ENCODE data around the gene MYBPC3. TPM values are rescaled to one million over a fixed set of nuclear protein-coding genes. Genes with fewer than 3 reads are reported as not detected.

MYBPC3 gene
- total RNA-seq, 4 donors from 2014 or later: 0.06 to 0.17 TPM; not detected in 2

DNA sequence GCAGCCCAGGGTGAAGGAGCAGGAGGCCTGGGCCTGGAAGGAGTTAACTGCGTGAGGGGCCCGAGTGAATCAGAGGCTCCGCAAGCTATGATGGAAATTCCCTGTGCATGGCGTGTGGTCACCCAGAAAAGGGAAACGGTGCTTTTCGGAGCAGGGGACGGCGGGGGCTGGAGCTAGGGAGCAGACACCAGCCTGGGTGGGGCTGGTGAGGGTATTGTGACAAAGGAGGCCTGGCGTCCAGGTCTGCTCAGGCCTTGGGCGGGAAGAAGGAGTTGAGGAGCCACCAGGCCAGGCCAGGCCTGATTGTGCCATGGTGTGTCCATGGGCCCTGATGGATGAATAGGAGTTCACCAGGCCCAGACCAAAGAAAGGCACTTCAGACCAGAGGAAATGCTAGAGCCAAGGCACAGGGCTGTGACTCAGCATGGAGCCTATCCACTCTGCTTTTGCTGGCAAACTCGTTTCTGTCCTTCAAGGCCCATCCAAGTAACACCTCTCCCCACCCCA, 38.6 kb upstream of the MYBPC3 start:
- intact Hi-C loops (cut with DNase I): no loop called here

DNA sequence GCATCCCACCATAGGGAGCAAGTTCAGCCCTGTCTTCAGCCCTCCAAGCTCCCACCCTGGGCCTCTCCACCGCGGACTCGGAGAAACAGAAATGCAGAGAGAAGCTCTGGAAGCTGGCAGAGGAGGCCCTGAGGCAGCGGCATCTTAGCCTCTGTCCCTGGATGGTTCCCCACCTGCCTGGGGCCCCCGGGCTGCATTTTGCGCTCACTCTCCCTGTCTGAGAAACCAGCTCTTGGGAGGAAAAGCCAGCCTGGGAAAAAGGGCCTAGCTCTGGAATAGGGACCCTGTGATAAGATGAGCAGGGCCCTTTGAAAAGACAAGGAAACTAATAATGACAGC, 37.9 kb upstream of the MYBPC3 start:
- no peaks in the 10 kb centered on the region for H3K27me3 ChIP-seq
- DNase-seq (ENCODE audit: extremely low spot score): no peak
- H3K9me3 ChIP-seq: no peaks in the 10 kb centered on the region
- TF ChIP-seq POLR2A (IDR thresholded peaks at IDR 0.05; ENCODE audit: low read depth) (no peak), POLR2AphosphoS5 (IDR thresholded peaks at IDR 0.05) (no peak), CTCF (IDR thresholded peaks at IDR 0.05) (no peak), EP300 (IDR thresholded peaks at IDR 0.05) (no peak)
- H3K36me3 ChIP-seq: no peaks in the 10 kb centered on the region
- no peak overlapping the region for H3K4me3 ChIP-seq
- 92% methylated on average over 6 of the region's 6 CpGs for WGBS
- H3K4me1 ChIP-seq: peaks cover 6 to 23% (median 14%) of the 10 kb centered on the region in 4 donors
- intact Hi-C loops (cut with DNase I): no loop called here
- H3K27ac ChIP-seq (replicated peaks in 1 of 4): peak overlapping the region in 2 of 4 donors; percentile 35 to 36

More for the DNA sequence above, 38.6 kb upstream of the MYBPC3 start:
- Histone ChIP-seq H3K27ac (replicated peaks in 1 of 4) (peak overlapping the region in 3 of 4 donors; percentile 35 to 81 (median 36)), H3K4me3 (no peak overlapping the region), H3K9me3 (no peaks in the 10 kb centered on the region), H3K27me3 (no peaks in the 10 kb centered on the region), H3K36me3 (no peaks in the 10 kb centered on the region), H3K4me1 (peaks cover 6 to 27% (median 16%) of the 10 kb centered on the region in 4 donors)
- TF ChIP-seq POLR2A (IDR thresholded peaks at IDR 0.05; ENCODE audit: low read depth) (no peak), EP300 (IDR thresholded peaks at IDR 0.05) (no peak)
- no peak for DNase-seq (ENCODE audit: extremely low spot score)
- 73% methylated on average over 10 of the region's 11 CpGs for WGBS

DNA sequence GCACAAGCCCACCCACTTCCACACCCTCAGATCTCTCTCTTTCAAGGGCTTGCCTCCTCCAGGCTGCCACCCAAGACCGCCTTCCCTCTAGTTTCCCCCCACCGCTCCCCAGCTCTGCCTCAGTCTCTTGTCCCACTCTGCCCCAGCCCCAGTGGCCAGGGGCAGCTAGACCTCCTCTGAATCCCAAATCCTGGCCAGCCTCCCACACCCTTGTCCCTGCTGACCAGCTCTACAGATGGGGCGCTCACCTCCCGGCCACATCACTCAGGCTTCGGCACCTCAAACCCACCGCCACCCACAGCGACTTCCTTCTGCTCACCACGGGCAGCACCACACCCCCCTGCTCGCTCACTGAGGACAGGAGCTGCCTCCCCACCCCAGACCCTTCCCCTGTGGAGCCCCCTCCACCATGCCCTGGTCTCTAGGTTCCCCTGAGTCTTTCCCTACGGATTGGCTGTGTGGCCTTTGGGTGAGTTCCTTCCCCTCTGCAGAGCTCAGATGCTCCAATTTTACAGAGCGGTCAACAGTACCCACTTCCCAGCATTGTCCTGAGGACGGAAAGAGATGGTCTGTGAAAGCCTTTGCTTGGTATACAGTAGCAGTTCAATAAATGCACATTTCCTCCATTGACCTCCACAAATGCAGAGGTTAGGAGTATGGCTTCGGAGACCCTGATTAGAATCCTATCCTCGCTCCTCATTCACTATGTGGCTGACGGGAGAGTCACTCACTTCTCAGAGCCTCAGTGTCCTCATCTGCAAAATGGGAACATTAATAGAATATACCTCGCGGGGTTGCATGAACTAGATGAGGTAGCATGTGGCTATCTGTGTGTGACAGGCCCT, 37.3 kb upstream of the MYBPC3 start:
- no peak for DNase-seq (ENCODE audit: extremely low spot score)
- H3K36me3 ChIP-seq: no peaks in the 10 kb centered on the region
- H3K27me3 ChIP-seq: no peaks in the 10 kb centered on the region
- H3K4me1 ChIP-seq: peaks cover under 1 to 17% (median 9%) of the 10 kb centered on the region in 4 donors
- no peak for TF ChIP-seq POLR2A (IDR thresholded peaks at IDR 0.05; ENCODE audit: low read depth)
- no peak for TF ChIP-seq EP300 (IDR thresholded peaks at IDR 0.05)
- no peak for TF ChIP-seq POLR2AphosphoS5 (IDR thresholded peaks at IDR 0.05)
- TF ChIP-seq CTCF (IDR thresholded peaks at IDR 0.05): no peak
- WGBS: 89% methylated on average over 16 of the region's 17 CpGs
- H3K27ac ChIP-seq (replicated peaks in 1 of 4): no peak overlapping the region
- H3K4me3 ChIP-seq: no peak overlapping the region
- intact Hi-C loops (cut with DNase I): no loop called here
- no peaks in the 10 kb centered on the region for H3K9me3 ChIP-seq

- peaks cover 0 to 10% (median 2%) of the 10 kb centered on the region in 4 donors for H3K4me1 ChIP-seq
- WGBS: 86% methylated on average over 24 of the region's 28 CpGs
- intact Hi-C loops (cut with DNase I): no loop called here
- H3K27ac ChIP-seq (replicated peaks in 1 of 4): peak overlapping the region in 1 of 4 donors; percentile 40
- no peak overlapping the region for H3K4me3 ChIP-seq
- no peaks in the 10 kb centered on the region for H3K36me3 ChIP-seq
- H3K9me3 ChIP-seq: no peaks in the 10 kb centered on the region
- TF ChIP-seq POLR2A (IDR thresholded peaks at IDR 0.05; ENCODE audit: low read depth): no peak
- TF ChIP-seq EP300 (IDR thresholded peaks at IDR 0.05): no peak
- no peak for DNase-seq (ENCODE audit: extremely low spot score)
- no peaks in the 10 kb centered on the region for H3K27me3 ChIP-seq
These were observed 36.4 kb upstream of the MYBPC3 start for GRCh38 chr11:47388697-47389576.

DNA sequence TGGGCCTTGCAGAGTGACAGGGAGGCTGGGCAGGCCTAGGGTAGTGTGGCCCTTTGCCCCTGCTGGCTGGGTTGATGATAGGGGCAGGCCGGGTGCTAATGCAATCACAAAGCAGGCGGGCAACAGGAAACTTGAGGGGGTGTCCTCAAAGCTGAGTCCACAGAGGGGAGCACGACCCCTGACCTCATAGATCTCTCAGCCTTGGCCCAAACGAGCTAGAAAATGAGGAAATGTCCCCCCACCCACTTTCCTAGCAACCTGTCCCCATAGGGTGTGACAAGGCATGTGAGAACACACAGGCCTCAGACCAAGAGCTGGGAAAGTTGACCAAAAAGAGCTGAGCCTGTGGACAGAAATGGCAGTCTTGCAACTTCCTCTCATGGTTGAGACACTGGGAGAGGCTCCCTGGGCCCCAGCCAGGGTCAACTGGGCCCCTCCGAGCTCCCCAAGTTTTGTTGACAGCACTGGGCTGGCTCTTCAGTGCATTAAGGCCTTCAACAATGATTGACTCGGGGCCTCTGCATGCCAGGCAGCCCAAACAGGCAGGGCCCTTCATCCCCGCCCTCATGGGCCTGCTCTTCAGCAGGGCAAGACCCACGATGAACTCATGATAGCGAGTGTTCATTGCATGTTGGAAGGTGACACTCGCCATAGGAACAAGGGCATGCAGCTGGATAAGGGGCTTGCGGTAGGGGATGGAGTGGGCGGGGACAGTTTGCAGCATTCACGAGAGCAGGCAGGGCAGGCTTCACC, 35.6 kb upstream of the MYBPC3 start:
- no peak for DNase-seq (ENCODE audit: extremely low spot score)
- Histone ChIP-seq H3K9me3 (no peaks in the 10 kb centered on the region), H3K27me3 (no peaks in the 10 kb centered on the region), H3K36me3 (no peaks in the 10 kb centered on the region), H3K27ac (replicated peaks in 1 of 4) (peak overlapping the region in 1 of 4 donors; percentile 40), H3K4me3 (no peak overlapping the region), H3K4me1 (peaks cover 0 to 3% (median 0%) of the 10 kb centered on the region in 4 donors)
- intact Hi-C loops (cut with DNase I): no loop called here
- 77% methylated on average over 9 of the region's 13 CpGs for WGBS
- TF ChIP-seq CTCF (IDR thresholded peaks at IDR 0.05): no peak
- no peak for TF ChIP-seq POLR2AphosphoS5 (IDR thresholded peaks at IDR 0.05)
- TF ChIP-seq POLR2A (IDR thresholded peaks at IDR 0.05; ENCODE audit: low read depth): no peak
- TF ChIP-seq EP300 (IDR thresholded peaks at IDR 0.05): no peak
